Activated CD4-positive, CD25-positive, alpha-beta regulatory T cell (primary cell): ENCODE data around the gene HDGFL1.

Source experiments
- DNase-seq, 4 experiments: peaks; one replicate each; lab custom pipeline; 2025; lab: John Stamatoyannopoulos, UW

The HDGFL1 gene

GRCh38 chr6:22569281-22570184, at the start of gene HDGFL1:
HDGFL1 (plus strand) TSS chr6:22569566; CDS start chr6:22569576, 10 bp downstream.
- no peak for DNase-seq

GRCh38 chr6:22521035-22521434, 48.3 kb upstream of the HDGFL1 start:
- DNase-seq: no peak

GRCh38 chr6:22526736-22527135, 42.6 kb upstream of the HDGFL1 start:
- DNase-seq: no peak

GRCh38 chr6:22529866-22530265, 39.5 kb upstream of the HDGFL1 start:
- DNase-seq: no peak

GRCh38 chr6:22530506-22530905, 38.9 kb upstream of the HDGFL1 start:
- no peak for DNase-seq

- DNase-seq: no peak
Observed at GRCh38 chr6:22536122-22536521, 33.2 kb upstream of the HDGFL1 start.

GRCh38 chr6:22544476-22544875, 24.9 kb upstream of the HDGFL1 start:
- DNase-seq: no peak

- DNase-seq: no peak
Observed at GRCh38 chr6:22545051-22545450, 24.3 kb upstream of the HDGFL1 start.

GRCh38 chr6:22546236-22546635, 23.1 kb upstream of the HDGFL1 start:
- DNase-seq: no peak

GRCh38 chr6:22550971-22551670, 18.2 kb upstream of the HDGFL1 start:
- DNase-seq: no peak

- DNase-seq: no peak
Observed at GRCh38 chr6:22556266-22556665, 13.1 kb upstream of the HDGFL1 start.

GRCh38 chr6:22557007-22557406, 12.4 kb upstream of the HDGFL1 start:
- no peak for DNase-seq

GRCh38 chr6:22558288-22558882, 11.0 kb upstream of the HDGFL1 start:
- DNase-seq: no peak

- DNase-seq: no peak
Observed at GRCh38 chr6:22568854-22569253, 512 bp upstream of the HDGFL1 start.

- no peak for DNase-seq
Observed at GRCh38 chr6:22570185-22570551, 802 bp downstream of the HDGFL1 start.

- no peak for DNase-seq
Observed at GRCh38 chr6:22575190-22575589, 5.8 kb downstream of the HDGFL1 start.

GRCh38 chr6:22579439-22579838, 10.1 kb downstream of the HDGFL1 start:
- no peak for DNase-seq

- no peak for DNase-seq
Observed at GRCh38 chr6:22580337-22580736, 11.0 kb downstream of the HDGFL1 start.

- DNase-seq: no peak
Observed at GRCh38 chr6:22582417-22583205, 13.2 kb downstream of the HDGFL1 start.

- no peak for DNase-seq
Observed at GRCh38 chr6:22583230-22583629, 13.9 kb downstream of the HDGFL1 start.

- DNase-seq: no peak
Observed at GRCh38 chr6:22583927-22584326, 14.6 kb downstream of the HDGFL1 start.

- no peak for DNase-seq
Observed at GRCh38 chr6:22589118-22589517, 19.8 kb downstream of the HDGFL1 start.
